ENCODE data around the gene LIG3. TPM values are rescaled to one million over a fixed set of nuclear protein-coding genes. Genes with fewer than 3 reads are reported as not detected.
"Not testable (repeated sequence)": the region's sequence is repeated elsewhere in the genome, so short reads cannot be mapped to it uniquely, and the experiment has no call there.

The LIG3 gene
- total RNA-seq, 1 experiment from 2014 or later = 30.0 TPM

- intact Hi-C loops (cut with micrococcal nuclease; ENCODE audit: unreplicated experiment) = no loop called here
- Mint-ChIP-seq H3K4me3 (ENCODE audit: low read depth, unreplicated experiment) (no peak overlapping the region), H3K36me3 (ENCODE audit: insufficient read depth, unreplicated experiment) (peaks cover 4% of the 10 kb centered on the region), H3K27ac (ENCODE audit: unreplicated experiment) (no peak overlapping the region), H3K27me3 (ENCODE audit: unreplicated experiment) (no peaks in the 10 kb centered on the region), H3K9me3 (ENCODE audit: low read depth, unreplicated experiment) (no peaks in the 10 kb centered on the region), H3K4me1 (ENCODE audit: low read depth, unreplicated experiment) (no peaks in the 10 kb centered on the region)
- CTCF ChIA-PET = interaction anchor here (0.6 to 0.8 kb wide), 2 partner anchors 91 to 134 kb away, joined by 3 read pairs; no protein-coding TSS in a partner anchor
- BruUV-seq (replicated peaks) = no TSS peak
- no peak for DNase-seq
- no peak for TF ChIP-seq CTCF (IDR thresholded peaks at IDR 0.05; ENCODE audit: unreplicated experiment)
Measured at GRCh38 chr17:34996422-34997285, 16.3 kb downstream of the LIG3 start.

DNA sequence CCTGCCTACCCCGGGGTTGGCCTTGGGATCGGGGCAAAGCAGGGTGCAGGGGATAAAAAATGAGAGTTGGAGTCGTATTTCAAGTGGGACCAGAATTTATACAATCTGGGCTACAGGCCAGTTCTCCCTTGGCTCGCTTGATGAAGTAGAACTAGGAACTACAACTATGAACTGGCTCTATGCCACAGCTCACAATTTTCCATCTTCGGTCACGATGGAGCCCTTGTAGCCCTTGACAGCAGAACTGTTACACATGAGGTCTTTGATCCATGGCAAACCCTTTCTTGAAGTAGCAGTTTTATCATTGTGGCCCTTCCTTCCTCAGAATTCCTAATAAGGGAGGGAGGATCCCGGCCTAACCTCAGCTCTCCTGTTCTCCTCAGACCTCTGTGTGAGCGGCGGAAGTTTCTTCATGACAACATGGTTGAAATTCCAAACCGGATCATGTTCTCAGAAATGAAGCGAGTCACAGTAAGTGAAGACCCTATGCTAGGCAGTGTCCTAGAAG, 17.1 kb downstream of the LIG3 start:
- TF ChIP-seq CTCF (IDR thresholded peaks at IDR 0.05; ENCODE audit: unreplicated experiment) = no peak
- no peak overlapping the region for H3K4me3 Mint-ChIP-seq (ENCODE audit: low read depth, unreplicated experiment)
- no peak overlapping the region for H3K27ac Mint-ChIP-seq (ENCODE audit: unreplicated experiment)
- peaks cover 4% of the 10 kb centered on the region for H3K36me3 Mint-ChIP-seq (ENCODE audit: insufficient read depth, unreplicated experiment)
- intact Hi-C loops (cut with micrococcal nuclease; ENCODE audit: unreplicated experiment) = no loop called here
- CTCF ChIA-PET = no interaction called here
- DNase-seq = no peak
- no TSS peak for BruUV-seq (replicated peaks)
- no peaks in the 10 kb centered on the region for H3K4me1 Mint-ChIP-seq (ENCODE audit: low read depth, unreplicated experiment)
- no peaks in the 10 kb centered on the region for H3K9me3 Mint-ChIP-seq (ENCODE audit: low read depth, unreplicated experiment)
- no peaks in the 10 kb centered on the region for H3K27me3 Mint-ChIP-seq (ENCODE audit: unreplicated experiment)

DNA sequence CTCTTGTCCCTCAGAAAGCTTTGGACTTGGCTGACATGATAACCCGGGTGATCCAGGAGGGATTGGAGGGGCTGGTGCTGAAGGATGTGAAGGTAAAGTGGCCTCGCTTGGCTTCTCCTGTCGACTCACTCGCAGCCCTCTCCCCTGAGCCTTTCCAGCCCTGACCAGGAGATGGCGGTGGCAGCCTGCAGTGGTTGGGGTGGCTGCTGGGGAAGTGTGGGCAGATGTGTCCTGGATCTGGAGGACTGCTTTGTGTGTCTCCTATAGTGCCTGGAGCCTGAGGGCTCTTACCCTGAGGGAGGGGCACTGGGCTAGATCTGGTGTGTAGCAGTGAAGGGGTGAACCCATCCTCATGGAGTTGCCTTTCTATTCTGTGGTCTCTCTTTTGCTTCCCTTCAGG, 17.9 kb downstream of the LIG3 start:
- no peaks in the 10 kb centered on the region for H3K27me3 Mint-ChIP-seq (ENCODE audit: unreplicated experiment)
- no peaks in the 10 kb centered on the region for H3K9me3 Mint-ChIP-seq (ENCODE audit: low read depth, unreplicated experiment)
- peak; percentile 82 for DNase-seq
- intact Hi-C loops (cut with micrococcal nuclease; ENCODE audit: unreplicated experiment) = loop anchor here (1.0 kb wide), 2 partner anchors 91 to 121 kb away; partner anchors contain the start of gene RAD51D
- no peaks in the 10 kb centered on the region for H3K4me1 Mint-ChIP-seq (ENCODE audit: low read depth, unreplicated experiment)
- H3K4me3 Mint-ChIP-seq (ENCODE audit: low read depth, unreplicated experiment) = no peak overlapping the region
- H3K27ac Mint-ChIP-seq (ENCODE audit: unreplicated experiment) = no peak overlapping the region
- peaks cover 12% of the 10 kb centered on the region for H3K36me3 Mint-ChIP-seq (ENCODE audit: insufficient read depth, unreplicated experiment)
- TF ChIP-seq CTCF (IDR thresholded peaks at IDR 0.05; ENCODE audit: unreplicated experiment) = peak; percentile 77
- CTCF ChIA-PET = no interaction called here
- no TSS peak for BruUV-seq (replicated peaks)

- DNase-seq = no peak
- Mint-ChIP-seq H3K9me3 (ENCODE audit: low read depth, unreplicated experiment) (no peaks in the 10 kb centered on the region), H3K27me3 (ENCODE audit: unreplicated experiment) (no peaks in the 10 kb centered on the region), H3K4me1 (ENCODE audit: low read depth, unreplicated experiment) (no peaks in the 10 kb centered on the region), H3K36me3 (ENCODE audit: insufficient read depth, unreplicated experiment) (peaks cover 19% of the 10 kb centered on the region), H3K4me3 (ENCODE audit: low read depth, unreplicated experiment) (no peak overlapping the region), H3K27ac (ENCODE audit: unreplicated experiment) (no peak overlapping the region)
- CTCF ChIA-PET = no interaction called here
- no TSS peak for BruUV-seq (replicated peaks)
- no peak for TF ChIP-seq CTCF (IDR thresholded peaks at IDR 0.05; ENCODE audit: unreplicated experiment)
- intact Hi-C loops (cut with micrococcal nuclease; ENCODE audit: unreplicated experiment) = no loop called here
Measured at GRCh38 chr17:34999456-34999855, 19.1 kb downstream of the LIG3 start.

DNA sequence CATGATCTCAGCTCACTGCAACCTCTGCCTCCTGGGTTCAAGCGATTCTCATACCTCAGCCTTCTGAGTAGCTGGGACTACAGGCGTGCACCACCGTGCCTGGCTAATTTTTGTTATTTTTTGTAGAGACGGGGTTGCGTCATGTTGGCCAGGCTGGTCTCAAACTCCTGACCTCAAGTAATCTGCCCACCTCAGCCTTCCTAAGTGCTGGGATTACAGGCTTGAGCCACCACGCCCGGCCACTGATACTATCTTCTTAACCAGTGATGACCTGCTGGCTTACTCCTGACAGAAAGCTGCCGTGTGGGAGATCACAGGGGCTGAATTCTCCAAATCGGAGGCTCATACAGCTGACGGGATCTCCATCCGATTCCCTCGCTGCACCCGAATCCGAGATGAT, 20.7 kb downstream of the LIG3 start:
- H3K27ac Mint-ChIP-seq (ENCODE audit: unreplicated experiment); H3K4me1 Mint-ChIP-seq (ENCODE audit: low read depth, unreplicated experiment); DNase-seq; BruUV-seq (replicated peaks); H3K27me3 Mint-ChIP-seq (ENCODE audit: unreplicated experiment); CTCF ChIA-PET; H3K4me3 Mint-ChIP-seq (ENCODE audit: low read depth, unreplicated experiment); intact Hi-C loops (cut with micrococcal nuclease; ENCODE audit: unreplicated experiment); H3K9me3 Mint-ChIP-seq (ENCODE audit: low read depth, unreplicated experiment): not testable (repeated sequence)
- peaks cover 18% of the 10 kb centered on the region for H3K36me3 Mint-ChIP-seq (ENCODE audit: insufficient read depth, unreplicated experiment)

Measured in Calu3 (cell line).